K562 (cell line): ENCODE measurements around the gene C11orf91. TPM values are rescaled to one million over a fixed set of nuclear protein-coding genes. Genes with fewer than 3 reads are reported as not detected.

ENCODE experiments used
- ATAC-seq: fragments of 200-7000 bp; cut with Tn5 transposase; 3 replicates; pipeline ENCODE4 v1.9.1; 2020; ENCODE audit warnings: moderate library complexity
- BruUV-seq: library from RNA; stranded (reverse); fragments of 400-500 nt; replicated peaks from 2 replicates; lab custom pipeline; 2021; lab: Mats Ljungman, UMichigan
- CTCF ChIA-PET: fragments of 300-600 bp; formaldehyde crosslinking; extraction: SDS; loops from one replicate; lab custom pipeline; 2021; ENCODE audit warnings: low intra/inter-chr PET ratio; lab: Yijun Ruan, JAX
- POLR2A ChIA-PET: fragments of 300-600, 350-650 bp; sonication (Branson Sonifier 250); formaldehyde crosslinking; extraction: SDS; loops from one replicate; lab custom pipeline; 2021; ENCODE audit warnings: antibody characterized with exemption, inconsistent platforms; lab: Yijun Ruan, JAX
- DNase-seq, 4 experiments: peaks; one replicate each; pipeline versions ENCODE4 v3.0.0 to v3.0.0-alpha.2; 2011 to 2018; ENCODE audit warnings: low spot score in 3 of 4, mixed read lengths in 3 of 4; ENCODE audit errors: extremely low read depth in 1 of 4
- FAIRE-seq: peaks from 2 replicates; lab custom pipeline; 2011; peaks lifted over from hg19 to GRCh38; lab: Jason Lieb, UNC
- H2AFZ ChIP-seq: 2 replicates; pipeline ENCODE4 v1.6.0; 2011; ENCODE audit warnings: low read depth, low read length, control low read depth, inconsistent platforms
- H3K27ac ChIP-seq: fragments of 200-600 bp; 3 replicates; pipeline ENCODE4 v1.8.0; 2011; ENCODE audit warnings: low read depth, mild to moderate bottlenecking, control low read depth, inconsistent platforms, low read length, moderate library complexity, mixed read lengths; ENCODE audit errors: extremely low read depth
- H3K27me3 ChIP-seq, 2 experiments: fragments of 300-600 bp in 1 of 2; 2 replicates in 1 of 2; 3 replicates in 1 of 2; pipeline versions ENCODE4 v1.6.0 to v1.8.0; 2011; ENCODE audit warnings: inconsistent platforms in 2 of 2, low read length in 2 of 2, mild to moderate bottlenecking in 1 of 2, mixed read lengths in 1 of 2, moderate library complexity in 1 of 2; ENCODE audit not compliant: control insufficient read depth in 2 of 2, insufficient read depth in 2 of 2
- H3K36me3 ChIP-seq: fragments of 300-600 bp; 3 replicates; pipeline ENCODE4 v1.8.0; 2011; ENCODE audit warnings: mild to moderate bottlenecking, low read length, inconsistent platforms; ENCODE audit not compliant: control insufficient read depth, insufficient read depth
- H3K4me1 ChIP-seq, 2 experiments: fragments of 200-600 bp in 1 of 2; replicated peaks in 1 of 2; 2 replicates in 1 of 2; 3 replicates in 1 of 2; pipeline versions ENCODE4 v1.5.1 to v1.8.0; 2011; ENCODE audit warnings: inconsistent platforms in 2 of 2, low read length in 2 of 2, mild to moderate bottlenecking in 1 of 2, mixed read lengths in 1 of 2, moderate library complexity in 1 of 2; ENCODE audit not compliant: control insufficient read depth in 2 of 2, insufficient read depth in 2 of 2
- H3K4me2 ChIP-seq: 2 replicates; pipeline ENCODE4 v1.6.1; 2011; ENCODE audit warnings: low read length, control low read depth, inconsistent platforms, mixed read lengths; ENCODE audit not compliant: insufficient read depth
- H3K4me3 ChIP-seq: fragments of 200-600 bp; sonication (generic), shearing (Covaris generic); 2 replicates; pipeline ENCODE4 v1.5.1; 2016; ENCODE audit warnings: control low read depth, inconsistent platforms
- H3K79me2 ChIP-seq: fragments of 200-600 bp; 3 replicates; pipeline ENCODE4 v1.8.0; 2011; ENCODE audit warnings: low read length, inconsistent platforms; ENCODE audit not compliant: control insufficient read depth, insufficient read depth
- H3K9ac ChIP-seq, 2 experiments: 2 replicates each; pipeline versions ENCODE4 v1.6.0 to v1.6.1; 2011; ENCODE audit warnings: low read depth in 2 of 2, low read length in 2 of 2, control low read depth in 1 of 2, inconsistent platforms in 1 of 2, mild to moderate bottlenecking in 1 of 2, mixed read lengths in 1 of 2; ENCODE audit not compliant: insufficient read depth in 1 of 2
- H3K9me1 ChIP-seq: one replicate; pipeline ENCODE4 v1.6.0; 2011; ENCODE audit warnings: inconsistent platforms, mild to moderate bottlenecking, low read length, moderate library complexity; ENCODE audit not compliant: control insufficient read depth, insufficient read depth
- H3K9me3 ChIP-seq: replicated peaks from 2 replicates; pipeline ENCODE4 v1.5.1; 2011; ENCODE audit warnings: low read depth, low read length, inconsistent platforms; ENCODE audit not compliant: control insufficient read depth, insufficient read depth
- H4K20me1 ChIP-seq: replicated peaks from 2 replicates; pipeline ENCODE4 v1.6.1; 2011; ENCODE audit warnings: low read length, inconsistent platforms, mixed read lengths; ENCODE audit not compliant: control insufficient read depth, insufficient read depth
- CXXC5 ChIP-seq: fragments of 250-450 bp; sonication (Bioruptor Pico); IDR thresholded peaks from 2 replicates; pipeline ENCODE4 v1.8.0; 2022; ENCODE audit warnings: inconsistent platforms, mild to moderate bottlenecking, moderate library complexity
- NCOA6 ChIP-seq: fragments of 450-650 bp; IDR thresholded peaks from 2 replicates; pipeline ENCODE4 v1.6.1; 2017; ENCODE audit warnings: mild to moderate bottlenecking
- OTX1 ChIP-seq: fragments of 450-650 bp; formaldehyde crosslinking; IDR thresholded peaks from 2 replicates; pipeline ENCODE4 v1.4.0; 2022; ENCODE audit warnings: mild to moderate bottlenecking
- ZBTB34 ChIP-seq: fragments of 250-450 bp; sonication (Bioruptor Pico); IDR thresholded peaks from 2 replicates; pipeline ENCODE4 v1.8.0; 2021; ENCODE audit warnings: mild to moderate bottlenecking, moderate library complexity
- ZNF197 ChIP-seq: fragments of 200-800 bp; sonication (Bioruptor generic); IDR thresholded peaks from 2 replicates; pipeline ENCODE4 v1.6.1; 2016; ENCODE audit warnings: low read depth, missing genetic modification characterization, missing compliant biosample characterization
- ZNF644 ChIP-seq: fragments of 200-800 bp; sonication (Bioruptor generic); IDR thresholded peaks from 2 replicates; pipeline ENCODE4 v1.6.1; 2016; ENCODE audit warnings: low read depth, missing genetic modification characterization, missing compliant biosample characterization
- whole genome bisulfite sequencing: fragments of 100-300 bp; shearing (Covaris generic); methylation state at CpG from one replicate; pipeline ENCODE4 v1.1.6; 2016; ENCODE audit warnings: low coverage, mixed read lengths; ENCODE audit not compliant: insufficient coverage; ENCODE audit errors: missing lambda C conversion rate; 5-methylcytosine and 5-hydroxymethylcytosine counted together
- in situ Hi-C: fragments of 300-500 bp; cut with MboI; formaldehyde crosslinking; loops from 4 replicates; pipeline ENCODE4 v1.15.0; 2018; ENCODE audit warnings: inconsistent platforms, mixed read lengths
- intact Hi-C: fragments of 100-400 bp; cut with micrococcal nuclease; formaldehyde crosslinking; loops from 2 replicates; pipeline ENCODE4 v1.14.2; 2022
- polyA plus RNA-seq, 8 experiments: library from polyadenylated mRNA; depleted of rRNA in 4 of 8; stranded (reverse) in 5 of 8; unstranded in 3 of 8; fragments of >200 nt; fragmentation: Nextera tagmentation in 2 of 8; fragmentation: Illumina TruSeq in 1 of 8; extraction: Ambion mirVana in 2 of 8; extraction: Trizol in 1 of 8; gene quantifications; 2 replicates each; pipeline versions ENCODE4 v1.2.1 to v1.2.3, GENCODE V29; 2011 to 2014; ENCODE audit warnings: inconsistent platforms in 1 of 8, missing spikeins in 1 of 8
- total RNA-seq, 7 experiments: library from RNA; depleted of rRNA in 6 of 7; stranded (reverse); fragments of >200 nt in 6 of 7; fragmentation: Illumina TruSeq in 2 of 7; extraction: Trizol in 2 of 7; gene quantifications; 2 replicates each; pipeline versions ENCODE4 v1.2.1 to v1.2.3, GENCODE V29; 2011 to 2021; ENCODE audit warnings: low replicate concordance in 1 of 7

Gene C11orf91
- total and polyA plus RNA-seq, 9 of the 15 experiments (the other 6 are each of a cell fraction or from before 2014, with no cell fraction given): not detected

DNA sequence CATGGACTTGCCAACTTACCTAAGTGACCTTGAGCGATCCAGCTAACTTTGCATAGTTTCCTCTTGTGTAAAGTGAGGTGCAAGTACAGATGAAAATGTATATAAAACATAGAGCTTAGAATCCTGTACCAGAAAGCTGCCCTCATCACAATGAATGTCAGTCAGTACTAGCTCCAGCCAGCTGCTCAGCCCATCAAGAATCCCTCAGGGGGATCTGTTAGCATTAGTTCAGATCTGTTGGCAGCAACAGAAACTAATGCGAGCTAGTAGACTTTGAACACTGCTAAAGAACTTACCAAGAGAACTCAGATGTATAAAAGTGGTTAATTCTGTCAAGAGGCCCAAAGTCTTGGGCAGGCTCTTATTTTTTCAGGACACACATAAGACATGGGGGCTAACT, 6.3 kb upstream of the C11orf91 start:
- 96% methylated on average over 2 of the region's 2 CpGs for WGBS
- no peak for TF ChIP-seq ZNF197
- TF ChIP-seq ZNF644 (tag): no peak
- TF ChIP-seq OTX1 (CRISPR knock-in tag): no peak
- no peak for TF ChIP-seq ZBTB34
- no peak for TF ChIP-seq NCOA6
- TF ChIP-seq CXXC5 (CRISPR knock-in tag): no peak
- POLR2A ChIA-PET: interaction anchor here (0.6 to 1.3 kb wide), 4 partner anchors 9 to 195 kb away, joined by 3 to 5 read pairs (median 3); no protein-coding TSS in a partner anchor
- no peak overlapping the region for H3K4me3 ChIP-seq
- CTCF ChIA-PET: no interaction called here
- FAIRE-seq (no peak), ATAC-seq (no peak), DNase-seq (no peak)
- peaks cover 0 to 2% of the 10 kb centered on the region in 2 experiments; a peak in 2 of 5 replicates for H3K4me1 ChIP-seq
- no peak overlapping the region for H3K27ac ChIP-seq
- in situ Hi-C loops: no loop called here
- H3K27me3 ChIP-seq: no peaks in the 10 kb centered on the region
- H3K36me3 ChIP-seq: peaks cover 61% of the 10 kb centered on the region
- H3K9me1 ChIP-seq: no peaks in the 10 kb centered on the region
- H3K79me2 ChIP-seq: no peaks in the 10 kb centered on the region
- no peaks in the 10 kb centered on the region for H4K20me1 ChIP-seq
- H3K9ac ChIP-seq: no peak overlapping the region
- H3K4me2 ChIP-seq: no peak overlapping the region
- no peaks in the 10 kb centered on the region for H3K9me3 ChIP-seq
- H2AFZ ChIP-seq: no peak overlapping the region
- no TSS peak for BruUV-seq
- intact Hi-C loops: no loop called here
